Tibial artery (tissue), 4 donors: Measurements from ENCODE around the gene PPFIA4.

ENCODE experiments used
- DNase-seq, 2 donors: peaks; one replicate each; pipeline ENCODE4 v3.0.0-alpha.2; 2019
- H3K27ac ChIP-seq, 2 donors: fragments of 200-600 bp; sonication (generic) in 1 of 2; 1 replicate in 1 of 2; 2 replicates in 1 of 2; pipeline ENCODE4 v1.5.1; 2018 to 2019; ENCODE audit warnings: mild to moderate bottlenecking in 1 of 2
- H3K27me3 ChIP-seq, 2 donors: fragments of 200-600 bp; sonication (generic) in 1 of 2; one replicate each; pipeline versions ENCODE4 v1.5.1 to v1.6.0; 2016 to 2019
- H3K36me3 ChIP-seq, 3 donors: fragments of 200-600 bp; sonication (generic) in 2 of 3; one replicate each; pipeline ENCODE4 v1.5.1; 2016 to 2019; ENCODE audit warnings: mild to moderate bottlenecking in 2 of 3
- H3K4me1 ChIP-seq, 4 donors: fragments of 200-600 bp; sonication (generic) in 2 of 4; 1 replicate in 3 of 4; 2 replicates in 1 of 4; pipeline ENCODE4 v1.5.1; 2016 to 2019
- H3K4me3 ChIP-seq, 2 donors: fragments of 200-600 bp; sonication (generic) in 1 of 2; 1 replicate in 1 of 2; 2 replicates in 1 of 2; pipeline ENCODE4 v1.5.1; 2018 to 2019; ENCODE audit warnings: mild to moderate bottlenecking in 2 of 2
- H3K9me3 ChIP-seq, 3 donors: fragments of 200-600 bp; sonication (generic) in 1 of 3; one replicate each; pipeline ENCODE4 v1.5.1; 2016 to 2019
- intact Hi-C: fragments of 100-400 bp; cut with DNase I; formaldehyde crosslinking; loops from one replicate; pipeline ENCODE4 v1.15.0; 2023; ENCODE audit warnings: low total_unique reads
- TF ChIP-seq, protein P1 (sequence below), 2 experiments: fragments of 200-600 bp in 1 of 2; fragments of 450-650 bp in 1 of 2; IDR thresholded peaks; one replicate each; pipeline ENCODE4 v1.5.1; 2017 to 2019; ENCODE audit warnings: antibody characterized with exemption in 2 of 2, mild to moderate bottlenecking in 1 of 2, moderate library complexity in 1 of 2

PPFIA4 gene

DNA sequence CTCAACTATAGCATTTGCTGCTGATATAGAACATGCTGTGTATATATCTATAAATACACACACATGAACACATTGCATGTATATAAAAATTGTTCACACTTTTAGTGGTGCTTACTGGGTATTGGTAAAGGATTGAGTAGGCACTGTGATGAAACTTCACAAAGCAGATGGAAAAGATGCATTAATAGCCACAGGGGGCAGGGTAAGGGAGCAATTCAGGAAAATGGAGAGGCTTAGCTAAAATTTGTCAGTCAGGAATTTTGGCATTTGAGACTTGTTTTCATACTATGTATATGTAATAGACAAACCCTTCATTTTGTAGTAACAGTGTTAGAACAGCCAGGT lies 633 bp upstream of the PPFIA4 start:
- DNase-seq = no peak
- H3K27me3 ChIP-seq = no peaks in the 10 kb centered on the region
- intact Hi-C loops = no loop called here
- H3K27ac ChIP-seq = peak overlapping the region; percentile 60 to 77
- H3K36me3 ChIP-seq = peaks cover 26 to 36% (median 28%) of the 10 kb centered on the region in 3 donors
- TF ChIP-seq, protein P1, sequence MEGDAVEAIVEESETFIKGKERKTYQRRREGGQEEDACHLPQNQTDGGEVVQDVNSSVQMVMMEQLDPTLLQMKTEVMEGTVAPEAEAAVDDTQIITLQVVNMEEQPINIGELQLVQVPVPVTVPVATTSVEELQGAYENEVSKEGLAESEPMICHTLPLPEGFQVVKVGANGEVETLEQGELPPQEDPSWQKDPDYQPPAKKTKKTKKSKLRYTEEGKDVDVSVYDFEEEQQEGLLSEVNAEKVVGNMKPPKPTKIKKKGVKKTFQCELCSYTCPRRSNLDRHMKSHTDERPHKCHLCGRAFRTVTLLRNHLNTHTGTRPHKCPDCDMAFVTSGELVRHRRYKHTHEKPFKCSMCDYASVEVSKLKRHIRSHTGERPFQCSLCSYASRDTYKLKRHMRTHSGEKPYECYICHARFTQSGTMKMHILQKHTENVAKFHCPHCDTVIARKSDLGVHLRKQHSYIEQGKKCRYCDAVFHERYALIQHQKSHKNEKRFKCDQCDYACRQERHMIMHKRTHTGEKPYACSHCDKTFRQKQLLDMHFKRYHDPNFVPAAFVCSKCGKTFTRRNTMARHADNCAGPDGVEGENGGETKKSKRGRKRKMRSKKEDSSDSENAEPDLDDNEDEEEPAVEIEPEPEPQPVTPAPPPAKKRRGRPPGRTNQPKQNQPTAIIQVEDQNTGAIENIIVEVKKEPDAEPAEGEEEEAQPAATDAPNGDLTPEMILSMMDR (IDR thresholded peaks at IDR 0.05) = no peak
- peak overlapping the region; percentile 54 to 71 for H3K4me3 ChIP-seq
- peaks cover 0 to 40% (median 27%) of the 10 kb centered on the region in 4 donors for H3K4me1 ChIP-seq
- no peaks in the 10 kb centered on the region for H3K9me3 ChIP-seq

DNA sequence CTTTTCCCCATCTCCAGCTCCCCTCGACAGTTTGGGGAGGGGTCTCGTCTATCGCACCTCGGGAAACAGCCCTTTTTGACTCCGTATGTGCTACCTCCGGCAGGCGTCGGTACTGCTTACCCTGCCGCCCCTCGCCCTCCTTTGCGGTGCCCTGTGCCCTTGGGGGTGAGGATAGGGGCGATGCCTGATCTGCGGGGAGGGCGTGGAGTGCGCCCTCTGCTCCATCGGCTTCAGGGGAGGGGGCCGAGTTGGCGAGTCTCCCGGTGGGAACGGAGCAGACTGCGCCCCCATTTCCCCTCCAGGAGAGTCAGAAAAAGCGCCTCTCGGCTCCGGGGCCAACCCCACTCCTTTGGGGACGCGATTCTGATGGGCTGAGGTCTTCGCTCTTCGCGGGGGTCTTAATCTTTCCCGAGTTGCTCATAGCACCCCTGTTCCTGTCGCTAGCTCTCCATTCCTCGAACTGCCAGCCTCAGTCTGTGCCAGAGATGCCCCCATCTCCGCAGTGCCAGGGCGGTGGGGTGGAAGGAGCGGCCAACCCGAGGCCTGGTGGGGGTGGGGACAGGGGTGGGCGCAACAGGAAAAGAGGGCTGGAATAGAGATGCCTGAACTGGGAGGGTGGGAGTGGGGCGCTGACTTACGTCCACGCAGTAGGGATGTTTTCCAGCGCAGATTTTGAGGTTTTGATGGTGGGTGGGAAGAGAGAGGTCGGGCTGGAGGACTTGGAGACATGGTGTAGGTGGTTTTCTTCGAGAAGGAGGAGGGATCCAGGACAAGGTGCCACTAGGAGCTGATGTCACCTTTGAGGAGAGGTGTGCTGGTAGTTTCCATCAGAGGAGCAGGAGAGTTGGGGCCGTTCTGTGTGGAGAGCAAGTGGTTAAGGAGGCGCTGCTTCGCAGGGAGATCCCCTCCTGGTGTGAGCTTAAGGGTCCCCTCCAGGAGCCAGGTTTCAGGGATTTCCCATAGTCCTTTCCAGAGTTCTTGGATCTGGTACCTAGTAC lies 674 bp downstream of the PPFIA4 start:
- H3K9me3 ChIP-seq = no peaks in the 10 kb centered on the region
- intact Hi-C loops = no loop called here
- no peaks in the 10 kb centered on the region for H3K27me3 ChIP-seq
- H3K4me3 ChIP-seq = peak overlapping the region; percentile 54 to 71
- H3K27ac ChIP-seq = peak overlapping the region; percentile 60 to 77
- TF ChIP-seq, protein P1 (IDR thresholded peaks at IDR 0.05) = no peak
- H3K4me1 ChIP-seq = peaks cover 0 to 40% (median 27%) of the 10 kb centered on the region in 4 donors
- peak in 1 of 2 donors; percentile 70 for DNase-seq
- H3K36me3 ChIP-seq = peaks cover 15 to 23% (median 15%) of the 10 kb centered on the region in 3 donors

DNA sequence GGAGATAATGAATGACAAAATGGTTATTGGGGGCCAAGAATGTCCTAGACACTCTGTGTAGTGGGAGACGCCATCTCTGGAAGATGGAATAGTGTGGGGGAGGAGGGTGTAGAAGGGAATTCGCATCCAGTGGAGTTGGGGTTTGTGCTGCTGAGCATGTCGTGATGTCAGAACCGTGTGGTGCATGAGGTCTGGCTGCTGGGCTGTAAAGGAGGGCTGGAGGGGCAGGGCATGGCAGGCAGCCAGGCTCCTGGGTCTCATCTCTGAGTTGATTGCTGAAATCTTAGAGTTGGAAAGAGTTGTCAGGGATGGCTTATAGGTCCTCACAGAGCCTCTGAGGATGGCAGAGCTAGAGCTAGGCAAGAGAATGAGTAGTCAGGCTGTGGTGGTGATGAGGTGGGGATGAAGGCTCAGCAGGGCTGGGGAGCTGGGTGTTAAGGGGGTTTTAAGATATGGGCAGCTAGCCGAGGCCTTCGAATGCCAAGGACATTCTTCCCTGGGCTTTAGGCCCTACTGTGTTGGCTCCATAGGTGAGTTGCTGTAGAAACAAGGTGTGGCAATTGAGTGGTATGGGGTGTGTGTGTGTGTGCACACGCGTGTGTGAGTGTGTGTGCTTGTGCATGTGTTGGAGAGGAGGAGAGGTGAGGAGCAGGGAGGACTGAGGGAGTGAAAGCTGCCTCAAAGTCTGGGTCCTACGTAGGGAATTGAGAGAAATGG lies 1.9 kb downstream of the PPFIA4 start:
- Histone ChIP-seq H3K4me1 (peaks cover 0 to 40% (median 27%) of the 10 kb centered on the region in 4 donors), H3K27ac (peak overlapping the region; percentile 45 to 77), H3K27me3 (no peaks in the 10 kb centered on the region), H3K9me3 (no peaks in the 10 kb centered on the region), H3K4me3 (no peak overlapping the region), H3K36me3 (peaks cover 8 to 15% (median 8%) of the 10 kb centered on the region in 3 donors)
- intact Hi-C loops = no loop called here
- DNase-seq = peak in 1 of 2 donors; percentile 53
- TF ChIP-seq, protein P1 (IDR thresholded peaks at IDR 0.05) = no peak

DNA sequence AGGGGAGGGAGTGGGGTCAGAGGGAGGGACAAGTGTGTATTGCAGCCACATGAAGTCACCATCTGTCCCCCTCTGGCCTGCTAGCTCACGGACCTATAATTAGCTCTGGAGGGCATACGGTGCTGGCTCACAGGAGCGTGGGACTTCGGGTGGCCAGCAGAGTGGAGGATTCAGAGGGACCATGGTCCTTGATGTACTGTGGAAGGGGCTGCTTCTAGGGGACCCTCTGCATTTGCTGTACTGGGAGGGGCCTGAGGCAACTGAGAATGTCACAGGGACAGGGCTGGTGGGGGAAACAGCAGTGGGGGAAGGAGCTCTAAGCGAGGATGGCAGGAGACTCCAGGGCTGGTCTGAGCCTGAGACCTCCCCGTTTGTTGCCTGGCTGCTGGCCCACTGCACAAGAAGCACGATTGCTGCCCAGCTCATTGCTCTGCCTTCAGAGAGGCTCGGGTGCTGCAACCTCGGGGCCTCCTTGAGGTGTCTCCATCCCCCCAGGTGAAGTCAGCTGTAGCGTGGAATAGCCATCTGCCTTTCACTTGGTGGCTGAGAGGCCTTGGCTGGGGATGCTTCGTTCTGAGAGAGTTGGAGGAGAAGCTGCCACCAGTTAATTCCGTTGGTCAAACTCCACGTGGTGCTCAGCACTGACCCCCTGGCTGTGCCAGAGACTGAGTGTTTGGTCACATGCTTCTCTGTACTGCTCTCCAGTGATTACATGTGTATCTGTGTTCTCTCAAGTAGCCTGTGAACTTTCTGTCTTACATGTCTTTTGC lies 2.7 kb downstream of the PPFIA4 start:
- TF ChIP-seq, protein P1 (IDR thresholded peaks at IDR 0.05) = no peak
- no peaks in the 10 kb centered on the region for H3K27me3 ChIP-seq
- H3K27ac ChIP-seq = peak overlapping the region; percentile 45 to 77
- H3K9me3 ChIP-seq = no peaks in the 10 kb centered on the region
- peak in 1 of 2 donors; percentile 68 for DNase-seq
- no peak overlapping the region for H3K4me3 ChIP-seq
- intact Hi-C loops = no loop called here
- peaks cover 1 to 9% (median 2%) of the 10 kb centered on the region in 3 donors for H3K36me3 ChIP-seq
- peaks cover 0 to 40% (median 27%) of the 10 kb centered on the region in 4 donors for H3K4me1 ChIP-seq

DNA sequence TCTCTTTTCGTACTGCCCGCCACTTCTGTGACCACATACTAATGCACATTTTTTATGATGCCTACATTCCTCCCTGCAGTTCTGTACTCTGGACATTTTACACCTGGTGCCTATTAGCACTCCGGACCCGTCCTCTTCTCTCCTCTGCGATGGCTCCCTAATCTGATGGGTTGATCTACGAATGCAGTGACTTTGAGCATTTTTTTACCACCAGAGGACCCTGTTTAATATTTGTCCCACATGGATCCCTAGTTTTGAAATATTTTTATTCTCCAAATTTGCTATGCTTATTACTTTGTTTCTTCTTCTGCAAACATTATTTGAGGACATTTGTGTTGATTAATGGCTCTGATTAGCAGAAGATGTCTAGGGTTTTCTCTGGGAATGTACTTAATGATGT lies 5.2 kb downstream of the PPFIA4 start:
- intact Hi-C loops = no loop called here
- Histone ChIP-seq H3K27ac (no peak overlapping the region), H3K27me3 (no peaks in the 10 kb centered on the region), H3K4me1 (peaks cover 0 to 32% (median 22%) of the 10 kb centered on the region in 4 donors), H3K36me3 (no peaks in the 10 kb centered on the region), H3K9me3 (no peaks in the 10 kb centered on the region), H3K4me3 (no peak overlapping the region)
- no peak for DNase-seq
- TF ChIP-seq, protein P1 (IDR thresholded peaks at IDR 0.05) = no peak
